HL-60 (cell line): ENCODE data around the gene DNAH8.

Experiments
- SPI1 ChIP-seq: IDR thresholded peaks from 2 replicates; pipeline ENCODE4 v1.6.1; 2012; ENCODE audit warnings: low read depth, mild to moderate bottlenecking, borderline replicate concordance
- TF ChIP-seq, protein P1 (sequence below): IDR thresholded peaks from one replicate; pipeline ENCODE4 v1.5.1; 2011; ENCODE audit warnings: low read length, control low read depth, inconsistent platforms; ENCODE audit not compliant: insufficient read depth

DNA sequence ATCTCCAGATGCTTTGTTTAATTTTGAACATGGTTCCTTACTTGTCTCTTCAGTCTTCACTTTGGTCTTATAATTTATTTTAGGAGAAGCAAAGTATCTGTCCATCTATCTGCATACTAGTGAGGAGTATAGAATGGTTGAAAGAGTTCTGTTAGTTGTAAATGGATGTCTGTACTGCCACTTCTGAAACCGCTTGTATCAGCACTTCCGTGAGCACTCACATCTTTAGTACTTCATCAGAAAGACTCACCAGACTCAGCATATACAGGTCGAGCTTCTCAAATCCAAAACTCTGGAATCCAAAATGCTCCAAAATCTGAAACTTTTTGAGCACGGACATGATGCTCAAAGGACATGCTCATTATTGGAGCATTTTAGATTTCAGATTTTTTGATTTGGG lies 191.5 kb downstream of the DNAH8 start:
- TF ChIP-seq, protein P1, sequence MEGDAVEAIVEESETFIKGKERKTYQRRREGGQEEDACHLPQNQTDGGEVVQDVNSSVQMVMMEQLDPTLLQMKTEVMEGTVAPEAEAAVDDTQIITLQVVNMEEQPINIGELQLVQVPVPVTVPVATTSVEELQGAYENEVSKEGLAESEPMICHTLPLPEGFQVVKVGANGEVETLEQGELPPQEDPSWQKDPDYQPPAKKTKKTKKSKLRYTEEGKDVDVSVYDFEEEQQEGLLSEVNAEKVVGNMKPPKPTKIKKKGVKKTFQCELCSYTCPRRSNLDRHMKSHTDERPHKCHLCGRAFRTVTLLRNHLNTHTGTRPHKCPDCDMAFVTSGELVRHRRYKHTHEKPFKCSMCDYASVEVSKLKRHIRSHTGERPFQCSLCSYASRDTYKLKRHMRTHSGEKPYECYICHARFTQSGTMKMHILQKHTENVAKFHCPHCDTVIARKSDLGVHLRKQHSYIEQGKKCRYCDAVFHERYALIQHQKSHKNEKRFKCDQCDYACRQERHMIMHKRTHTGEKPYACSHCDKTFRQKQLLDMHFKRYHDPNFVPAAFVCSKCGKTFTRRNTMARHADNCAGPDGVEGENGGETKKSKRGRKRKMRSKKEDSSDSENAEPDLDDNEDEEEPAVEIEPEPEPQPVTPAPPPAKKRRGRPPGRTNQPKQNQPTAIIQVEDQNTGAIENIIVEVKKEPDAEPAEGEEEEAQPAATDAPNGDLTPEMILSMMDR = no peak
- TF ChIP-seq SPI1 = no peak
